H9 (cell line): ENCODE data around the gene VKORC1. TPM values are rescaled to one million over a fixed set of nuclear protein-coding genes. Genes with fewer than 3 reads are reported as not detected.
A peak's percentile ranks its signal among the peaks of the same experiment; 100 is the strongest.

Experiments used
- DNase-seq: peaks from one replicate; pipeline ENCODE4 v3.0.0-alpha.2; 2017
- H2AFZ ChIP-seq: one replicate; pipeline ENCODE4 v1.6.1; 2013; ENCODE audit warnings: mild to moderate bottlenecking, low read length, control low read depth, moderate library complexity
- H2AK5ac ChIP-seq: 2 replicates; pipeline ENCODE4 v1.6.1; 2013; ENCODE audit warnings: low read length, control low read depth, mixed read lengths; ENCODE audit not compliant: insufficient read length
- H2BK120ac ChIP-seq: one replicate; pipeline ENCODE4 v1.6.1; 2013; ENCODE audit warnings: low read depth, mild to moderate bottlenecking, low read length, control low read depth, inconsistent platforms; ENCODE audit not compliant: poor library complexity, severe bottlenecking
- H2BK12ac ChIP-seq: 2 replicates; pipeline ENCODE4 v1.6.1; 2013; ENCODE audit warnings: low read length, control low read depth, mixed read lengths, low read depth; ENCODE audit not compliant: insufficient read length
- H2BK15ac ChIP-seq: 2 replicates; pipeline ENCODE4 v1.6.1; 2013; ENCODE audit warnings: low read depth, low read length, control low read depth
- H2BK20ac ChIP-seq: one replicate; pipeline ENCODE4 v1.6.1; 2013; ENCODE audit warnings: low read depth, mild to moderate bottlenecking, low read length, control low read depth, inconsistent platforms; ENCODE audit not compliant: poor library complexity, severe bottlenecking
- H2BK5ac ChIP-seq: 2 replicates; pipeline ENCODE4 v1.6.1; 2013; ENCODE audit warnings: low read length, control low read depth, mixed read lengths; ENCODE audit not compliant: insufficient read length
- H3K14ac ChIP-seq: 2 replicates; pipeline ENCODE4 v1.6.1; 2013; ENCODE audit warnings: low read length, control low read depth; ENCODE audit not compliant: insufficient read depth
- H3K18ac ChIP-seq: 2 replicates; pipeline ENCODE4 v1.6.1; 2013; ENCODE audit warnings: low read depth, mild to moderate bottlenecking, mixed read lengths, low read length, control low read depth; ENCODE audit not compliant: insufficient read length
- H3K23ac ChIP-seq: 2 replicates; pipeline ENCODE4 v1.6.1; 2013; ENCODE audit warnings: low read length, control low read depth, mixed read lengths, low read depth; ENCODE audit not compliant: insufficient read length
- H3K23me2 ChIP-seq: 2 replicates; pipeline ENCODE4 v1.6.1; 2013; ENCODE audit warnings: low read depth, mild to moderate bottlenecking, mixed read lengths, low read length, control low read depth; ENCODE audit not compliant: insufficient read length, poor library complexity, severe bottlenecking
- H3K27ac ChIP-seq: 2 replicates; pipeline ENCODE4 v1.5.1; 2013; ENCODE audit warnings: low read length, control low read depth, mixed read lengths, low read depth; ENCODE audit not compliant: insufficient read length
- H3K27me3 ChIP-seq: 2 replicates; pipeline ENCODE4 v1.6.1; 2013; ENCODE audit warnings: low read length, control low read depth, inconsistent platforms; ENCODE audit not compliant: insufficient read depth
- H3K4ac ChIP-seq: 2 replicates; pipeline ENCODE4 v1.6.1; 2013; ENCODE audit warnings: low read depth, mild to moderate bottlenecking, control low read depth, inconsistent platforms, low read length, moderate library complexity
- H3K4me1 ChIP-seq: 2 replicates; pipeline ENCODE4 v1.6.1; 2013; ENCODE audit warnings: low read length, control low read depth, inconsistent platforms; ENCODE audit not compliant: insufficient read depth
- H3K4me2 ChIP-seq: 2 replicates; pipeline ENCODE4 v1.6.1; 2013; ENCODE audit warnings: low read length, control low read depth, mixed read lengths; ENCODE audit not compliant: insufficient read length, insufficient read depth
- H3K56ac ChIP-seq: 2 replicates; pipeline ENCODE4 v1.6.1; 2013; ENCODE audit warnings: low read depth, mild to moderate bottlenecking, mixed read lengths, low read length, control low read depth; ENCODE audit not compliant: insufficient read length
- H3K79me1 ChIP-seq: 2 replicates; pipeline ENCODE4 v1.6.1; 2013; ENCODE audit warnings: low read depth, mild to moderate bottlenecking, moderate library complexity, low read length, control low read depth, inconsistent platforms; ENCODE audit not compliant: insufficient read depth, poor library complexity, severe bottlenecking
- H3K79me2 ChIP-seq: 2 replicates; pipeline ENCODE4 v1.6.1; 2013; ENCODE audit warnings: low read length, control low read depth, inconsistent platforms; ENCODE audit not compliant: insufficient read depth
- H3K9ac ChIP-seq: 2 replicates; pipeline ENCODE4 v1.6.1; 2013; ENCODE audit warnings: low read length, control low read depth, mixed read lengths; ENCODE audit not compliant: insufficient read length; ENCODE audit errors: extremely low read depth
- H3K9me3 ChIP-seq: one replicate; pipeline ENCODE4 v1.6.1; 2013; ENCODE audit warnings: low read depth, low read length, inconsistent platforms; ENCODE audit not compliant: control insufficient read depth
- H3T11ph ChIP-seq: one replicate; pipeline ENCODE4 v1.6.1; 2013; ENCODE audit warnings: mild to moderate bottlenecking, low read length, control low read depth, inconsistent platforms
- H4K20me1 ChIP-seq: one replicate; pipeline ENCODE4 v1.6.1; 2013; ENCODE audit not compliant: control insufficient read depth, insufficient read length, insufficient read depth
- H4K5ac ChIP-seq: 2 replicates; pipeline ENCODE4 v1.6.1; 2013; ENCODE audit warnings: low read depth, mild to moderate bottlenecking, mixed read lengths, low read length, control low read depth; ENCODE audit not compliant: insufficient read length
- H4K8ac ChIP-seq: replicated peaks from 2 replicates; pipeline ENCODE4 v1.6.1; 2013; ENCODE audit warnings: low read length, control low read depth, mixed read lengths, low read depth; ENCODE audit not compliant: insufficient read length
- H4K91ac ChIP-seq: 2 replicates; pipeline ENCODE4 v1.6.1; 2013; ENCODE audit warnings: low read depth, mild to moderate bottlenecking, moderate library complexity, mixed read lengths, low read length, control low read depth; ENCODE audit not compliant: insufficient read length
- H3K27ac Mint-ChIP-seq, 3 experiments: 2 replicates in 2 of 3; 3 replicates in 1 of 3; pipeline ENCODE4 v1.8.0; 2020 to 2021; ENCODE audit warnings: mixed read lengths in 3 of 3, mild to moderate bottlenecking in 1 of 3, moderate library complexity in 1 of 3
- H3K27me3 Mint-ChIP-seq: 2 replicates; pipeline ENCODE4 v1.8.0; 2021; ENCODE audit warnings: low read depth, mild to moderate bottlenecking, moderate library complexity, mixed read lengths
- H3K36me3 Mint-ChIP-seq, 3 experiments: 2 replicates in 2 of 3; 3 replicates in 1 of 3; pipeline ENCODE4 v1.8.0; 2020 to 2021; ENCODE audit warnings: low read depth in 3 of 3, mixed read lengths in 3 of 3; ENCODE audit not compliant: insufficient read depth in 1 of 3
- H3K4me1 Mint-ChIP-seq, 2 experiments: 2 replicates each; pipeline ENCODE4 v1.8.0; 2020; ENCODE audit warnings: mixed read lengths in 2 of 2
- H3K4me3 Mint-ChIP-seq, 2 experiments: 2 replicates in 1 of 2; 3 replicates in 1 of 2; pipeline ENCODE4 v1.8.0; 2020 to 2021; ENCODE audit warnings: mild to moderate bottlenecking in 2 of 2, mixed read lengths in 2 of 2, moderate library complexity in 1 of 2
- H3K9me3 Mint-ChIP-seq, 2 experiments: 2 replicates in 1 of 2; 3 replicates in 1 of 2; pipeline ENCODE4 v1.8.0; 2020; ENCODE audit warnings: mild to moderate bottlenecking in 2 of 2, mixed read lengths in 2 of 2, moderate library complexity in 1 of 2
- CTCF ChIP-seq: fragments of 200-600 bp; sonication (generic); conservative IDR thresholded peaks from 3 replicates; pipeline ENCODE4 v1.8.0; 2021; ENCODE audit warnings: antibody characterized with exemption, mild to moderate bottlenecking
- WGBS: extraction: QIAGEN DNeasy Blood & Tissue Kit; methylation state at CpG from one replicate; pipeline ENCODE4 v1.1.7; 2013; ENCODE audit warnings: missing lambda C conversion rate, low lambda C conversion rate, mixed read lengths; ENCODE audit not compliant: insufficient read length; ENCODE audit errors: extremely low coverage; 5-methylcytosine and 5-hydroxymethylcytosine counted together
- total RNA-seq: library from RNA; stranded (reverse); gene quantifications from 2 replicates; pipeline ENCODE4 v1.2.1, GENCODE V29; 2021

VKORC1 gene
- total RNA-seq, 1 experiment from 2014 or later, result 93.9 TPM

DNA sequence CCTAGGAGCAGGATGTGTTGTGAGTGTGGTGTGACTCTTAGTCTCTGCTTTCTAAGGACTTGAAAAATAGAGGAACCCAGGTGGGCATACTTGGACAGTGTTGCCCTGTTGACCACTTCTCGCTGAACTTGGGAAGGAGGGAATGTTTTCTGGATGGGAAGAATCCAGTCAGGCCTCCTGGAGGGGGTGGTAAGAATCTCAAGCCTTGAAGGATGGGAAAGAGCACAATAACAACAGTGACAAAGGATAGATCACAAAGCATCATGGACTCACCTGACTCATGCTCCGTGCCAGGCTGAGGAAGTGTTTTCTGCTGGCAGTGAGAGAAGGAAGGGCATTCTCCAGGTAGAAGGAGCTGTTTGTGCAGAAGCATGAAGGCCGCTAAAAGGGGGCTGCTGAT, 31.2 kb upstream of the VKORC1 start:
- H3K27me3 ChIP-seq, result no peaks in the 10 kb centered on the region
- Mint-ChIP-seq H3K27me3 (no peaks in the 10 kb centered on the region), H3K9me3 (no peaks in the 10 kb centered on the region), H3K27ac (peak overlapping the region in 2 of 3 experiments; percentile 1 to 78; a peak in 3 of 7 replicates), H3K36me3 (peaks cover 21 to 45% (median 41%) of the 10 kb centered on the region in 3 experiments; a peak in 6 of 7 replicates), H3K4me3 (no peak overlapping the region), H3K4me1 (peaks cover 6 to 7% of the 10 kb centered on the region in 2 experiments)
- H3K9me3 ChIP-seq, result no peaks in the 10 kb centered on the region
- TF ChIP-seq CTCF, result no peak
- no peak overlapping the region for H3K4ac ChIP-seq
- H3K23me2 ChIP-seq, result no peaks in the 10 kb centered on the region
- no peaks in the 10 kb centered on the region for H3K79me2 ChIP-seq
- H2AK5ac ChIP-seq, result no peak overlapping the region
- no peak overlapping the region for H4K8ac ChIP-seq
- H3K79me1 ChIP-seq, result no peaks in the 10 kb centered on the region
- H2BK5ac ChIP-seq, result no peak overlapping the region
- H3K18ac ChIP-seq, result no peak overlapping the region
- DNase-seq, result no peak
- H3K56ac ChIP-seq, result no peak overlapping the region
- H4K91ac ChIP-seq, result no peak overlapping the region
- no peak overlapping the region for H2BK15ac ChIP-seq
- no peak overlapping the region for H2BK20ac ChIP-seq
- no peak overlapping the region for H2BK12ac ChIP-seq
- H2BK120ac ChIP-seq, result no peak overlapping the region
- no peak overlapping the region for H3K14ac ChIP-seq
- H4K20me1 ChIP-seq, result no peaks in the 10 kb centered on the region
- no peak overlapping the region for H3K4me2 ChIP-seq
- WGBS, result no CpG with 5 or more reads among the region's 3 CpGs
- no peak overlapping the region for H4K5ac ChIP-seq
- no peak overlapping the region for H3K23ac ChIP-seq
- no peak overlapping the region for H3K9ac ChIP-seq
- no peak overlapping the region for H3K27ac ChIP-seq
- H3T11ph ChIP-seq, result no peak overlapping the region
- H3K4me1 ChIP-seq, result peaks cover 2% of the 10 kb centered on the region; the same call in 1 of the 2 replicates
- H2AFZ ChIP-seq, result no peak overlapping the region
